ENCODE measurements around the gene PPM1E.

DNA sequence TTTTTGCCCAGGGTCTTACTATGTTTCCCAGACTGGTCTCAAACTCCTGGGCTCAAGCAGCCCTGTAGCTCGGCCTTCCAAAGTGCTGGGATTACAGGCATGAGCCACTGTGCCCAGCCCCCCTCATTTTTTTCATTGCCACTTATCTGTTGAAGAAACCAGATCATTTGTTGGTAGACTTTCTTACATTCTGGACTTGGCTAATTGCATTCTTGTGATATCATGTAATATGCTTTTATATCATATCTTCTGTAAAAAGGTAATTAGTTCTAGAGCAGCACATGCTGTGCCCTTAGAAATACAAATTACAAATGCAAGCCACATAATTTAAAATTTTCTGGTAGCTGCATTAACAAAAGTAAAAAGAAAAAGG, 53.9 kb downstream of the PPM1E start:
- TF ChIP-seq, protein P1, sequence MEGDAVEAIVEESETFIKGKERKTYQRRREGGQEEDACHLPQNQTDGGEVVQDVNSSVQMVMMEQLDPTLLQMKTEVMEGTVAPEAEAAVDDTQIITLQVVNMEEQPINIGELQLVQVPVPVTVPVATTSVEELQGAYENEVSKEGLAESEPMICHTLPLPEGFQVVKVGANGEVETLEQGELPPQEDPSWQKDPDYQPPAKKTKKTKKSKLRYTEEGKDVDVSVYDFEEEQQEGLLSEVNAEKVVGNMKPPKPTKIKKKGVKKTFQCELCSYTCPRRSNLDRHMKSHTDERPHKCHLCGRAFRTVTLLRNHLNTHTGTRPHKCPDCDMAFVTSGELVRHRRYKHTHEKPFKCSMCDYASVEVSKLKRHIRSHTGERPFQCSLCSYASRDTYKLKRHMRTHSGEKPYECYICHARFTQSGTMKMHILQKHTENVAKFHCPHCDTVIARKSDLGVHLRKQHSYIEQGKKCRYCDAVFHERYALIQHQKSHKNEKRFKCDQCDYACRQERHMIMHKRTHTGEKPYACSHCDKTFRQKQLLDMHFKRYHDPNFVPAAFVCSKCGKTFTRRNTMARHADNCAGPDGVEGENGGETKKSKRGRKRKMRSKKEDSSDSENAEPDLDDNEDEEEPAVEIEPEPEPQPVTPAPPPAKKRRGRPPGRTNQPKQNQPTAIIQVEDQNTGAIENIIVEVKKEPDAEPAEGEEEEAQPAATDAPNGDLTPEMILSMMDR (IDR thresholded peaks at IDR 0.05), result no peak
- TF ChIP-seq POLR2AphosphoS5 (IDR thresholded peaks at IDR 0.05) (no peak), POLR2A (IDR thresholded peaks at IDR 0.05) (no peak)

Measured in breast epithelium (tissue), 3 donors.